OCI-LY3 (cell line): Measurements from ENCODE around the gene SLF1.
A peak's percentile ranks its signal among the peaks of the same experiment; 100 is the strongest.

Source experiments
- H2AFZ ChIP-seq: fragments of 200-600, 300-600 bp; shearing (Covaris generic); 2 replicates; pipeline ENCODE4 v1.6.0; 2014; ENCODE audit warnings: antibody characterized with exemption, low read depth, low read length
- H3K27ac ChIP-seq: fragments of 200-600, 300-600 bp; sonication (generic); 2 replicates; pipeline ENCODE4 v1.5.1; 2014; ENCODE audit warnings: mild to moderate bottlenecking, low read length, moderate library complexity, mixed read lengths
- H3K27me3 ChIP-seq: fragments of 200-600, 300-600 bp; sonication (generic); 2 replicates; pipeline ENCODE4 v1.6.1; 2014; ENCODE audit warnings: low read depth, low read length, mixed read lengths
- H3K36me3 ChIP-seq: fragments of 200-600, 300-600 bp; sonication (generic); replicated peaks from 2 replicates; pipeline ENCODE3; 2014; ENCODE audit warnings: low read depth, low read length, mixed read lengths
- H3K4me1 ChIP-seq: fragments of 300-600, 200-600 bp; sonication (generic); 2 replicates; pipeline ENCODE4 v1.6.1; 2014; ENCODE audit warnings: low read length, mixed read lengths
- H3K4me2 ChIP-seq: fragments of 200-600, 300-600 bp; sonication (generic); 2 replicates; pipeline ENCODE4 v1.6.1; 2014; ENCODE audit warnings: low read length, mixed read lengths
- H3K4me3 ChIP-seq: fragments of 300-600, 200-600 bp; sonication (generic); 2 replicates; pipeline ENCODE4 v1.5.1; 2014; ENCODE audit warnings: antibody characterized with exemption, mild to moderate bottlenecking, low read length, moderate library complexity
- H3K79me2 ChIP-seq: fragments of 300-600, 200-600 bp; shearing (Covaris generic); 2 replicates; pipeline ENCODE4 v1.6.1; 2014; ENCODE audit warnings: mild to moderate bottlenecking, low read length, mixed read lengths
- H3K9ac ChIP-seq: fragments of 300-600, 200-600 bp; shearing (Covaris generic); 2 replicates; pipeline ENCODE4 v1.6.0; 2014; ENCODE audit warnings: mild to moderate bottlenecking, low read length, moderate library complexity
- H3K9me3 ChIP-seq: fragments of 200-600, 300-600 bp; shearing (Covaris generic); 2 replicates; pipeline ENCODE4 v1.6.1; 2014; ENCODE audit warnings: low read length, mixed read lengths; ENCODE audit not compliant: insufficient read depth
- H4K20me1 ChIP-seq: fragments of 200-600, 300-600 bp; sonication (generic); 2 replicates; pipeline ENCODE4 v1.6.1; 2016; ENCODE audit warnings: low read length, mixed read lengths; ENCODE audit not compliant: insufficient read depth
- EZH2phosphoT487 ChIP-seq: fragments of 200-600 bp; shearing (Covaris generic); IDR thresholded peaks from 2 replicates; pipeline ENCODE4 v1.6.1; 2018; ENCODE audit warnings: antibody characterized with exemption, mixed run types, low read depth
- TF ChIP-seq, protein P1 (sequence below): fragments of 200-600, 300-600 bp; sonication (generic); IDR thresholded peaks from 2 replicates; pipeline ENCODE4 v1.5.1; 2014; ENCODE audit warnings: antibody characterized with exemption, low read length, low read depth

Gene SLF1

GRCh38 chr5:94623011-94623410 lies 4.5 kb downstream of the SLF1 start:
- peaks cover 6% of the 10 kb centered on the region for H4K20me1 ChIP-seq
- H3K79me2 ChIP-seq = peaks cover 34% of the 10 kb centered on the region
- H3K4me1 ChIP-seq = peaks cover 6% of the 10 kb centered on the region
- no peak overlapping the region for H3K9ac ChIP-seq
- no peak overlapping the region for H3K27ac ChIP-seq
- H3K27me3 ChIP-seq = no peaks in the 10 kb centered on the region
- no peak overlapping the region for H3K4me2 ChIP-seq
- no peak overlapping the region for H3K4me3 ChIP-seq
- no peaks in the 10 kb centered on the region for H3K9me3 ChIP-seq
- no peaks in the 10 kb centered on the region for H3K36me3 ChIP-seq
- no peak for TF ChIP-seq EZH2phosphoT487
- TF ChIP-seq, protein P1, sequence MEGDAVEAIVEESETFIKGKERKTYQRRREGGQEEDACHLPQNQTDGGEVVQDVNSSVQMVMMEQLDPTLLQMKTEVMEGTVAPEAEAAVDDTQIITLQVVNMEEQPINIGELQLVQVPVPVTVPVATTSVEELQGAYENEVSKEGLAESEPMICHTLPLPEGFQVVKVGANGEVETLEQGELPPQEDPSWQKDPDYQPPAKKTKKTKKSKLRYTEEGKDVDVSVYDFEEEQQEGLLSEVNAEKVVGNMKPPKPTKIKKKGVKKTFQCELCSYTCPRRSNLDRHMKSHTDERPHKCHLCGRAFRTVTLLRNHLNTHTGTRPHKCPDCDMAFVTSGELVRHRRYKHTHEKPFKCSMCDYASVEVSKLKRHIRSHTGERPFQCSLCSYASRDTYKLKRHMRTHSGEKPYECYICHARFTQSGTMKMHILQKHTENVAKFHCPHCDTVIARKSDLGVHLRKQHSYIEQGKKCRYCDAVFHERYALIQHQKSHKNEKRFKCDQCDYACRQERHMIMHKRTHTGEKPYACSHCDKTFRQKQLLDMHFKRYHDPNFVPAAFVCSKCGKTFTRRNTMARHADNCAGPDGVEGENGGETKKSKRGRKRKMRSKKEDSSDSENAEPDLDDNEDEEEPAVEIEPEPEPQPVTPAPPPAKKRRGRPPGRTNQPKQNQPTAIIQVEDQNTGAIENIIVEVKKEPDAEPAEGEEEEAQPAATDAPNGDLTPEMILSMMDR = no peak
- no peak overlapping the region for H2AFZ ChIP-seq

DNA sequence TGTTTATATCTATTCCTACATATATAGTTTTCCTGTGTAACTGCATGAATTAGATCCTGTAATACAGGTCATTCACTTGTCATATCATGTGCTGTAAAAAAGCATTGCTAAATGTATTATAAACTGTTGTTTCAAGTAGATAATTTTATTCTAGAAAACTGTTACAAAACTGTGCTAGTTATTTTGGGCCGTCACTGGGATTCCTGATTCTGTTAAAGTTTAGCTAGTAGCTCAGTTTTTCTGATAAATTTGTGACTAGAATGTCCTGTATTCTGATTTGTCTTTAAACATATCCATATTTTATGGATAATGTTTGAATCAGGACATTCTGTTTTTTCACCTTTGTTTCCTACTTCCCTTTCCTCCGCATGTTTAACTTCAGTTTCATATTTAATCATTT lies 5.4 kb downstream of the SLF1 start:
- peaks cover 6% of the 10 kb centered on the region for H3K4me1 ChIP-seq
- H3K9ac ChIP-seq = no peak overlapping the region
- H3K36me3 ChIP-seq = no peaks in the 10 kb centered on the region
- peak overlapping the region; percentile 20; the same call in 1 of the 2 replicates for H3K4me2 ChIP-seq
- H3K27ac ChIP-seq = no peak overlapping the region
- no peaks in the 10 kb centered on the region for H3K27me3 ChIP-seq
- TF ChIP-seq, protein P1 = no peak
- TF ChIP-seq EZH2phosphoT487 = no peak
- peaks cover 32% of the 10 kb centered on the region for H3K79me2 ChIP-seq
- peaks cover 6% of the 10 kb centered on the region for H4K20me1 ChIP-seq
- no peaks in the 10 kb centered on the region for H3K9me3 ChIP-seq
- no peak overlapping the region for H3K4me3 ChIP-seq
- H2AFZ ChIP-seq = no peak overlapping the region

DNA sequence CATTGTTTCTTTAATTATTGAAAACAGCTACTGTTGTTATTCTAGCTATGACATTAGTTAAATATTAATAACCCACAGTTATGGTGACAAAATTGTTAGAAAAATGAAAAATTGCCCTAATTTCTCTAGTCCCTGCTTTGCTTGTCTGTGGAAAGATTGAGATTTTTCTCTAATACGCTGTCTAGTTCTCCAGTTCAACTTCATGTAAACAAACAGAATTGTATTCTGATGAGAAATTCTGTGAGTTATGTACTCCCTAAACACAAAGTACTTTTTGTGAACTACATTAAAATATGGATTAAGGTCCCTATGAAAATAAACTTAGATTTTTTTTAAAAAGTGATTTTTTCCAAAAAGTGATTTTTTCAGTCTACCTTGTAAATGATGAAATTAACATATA lies 8.7 kb downstream of the SLF1 start:
- TF ChIP-seq, protein P1 = no peak
- no peak for TF ChIP-seq EZH2phosphoT487
- peaks cover 7% of the 10 kb centered on the region for H3K36me3 ChIP-seq
- no peak overlapping the region for H3K4me3 ChIP-seq
- no peak overlapping the region for H3K4me2 ChIP-seq
- no peaks in the 10 kb centered on the region for H3K27me3 ChIP-seq
- no peaks in the 10 kb centered on the region for H3K9me3 ChIP-seq
- H3K4me1 ChIP-seq = peaks cover 6% of the 10 kb centered on the region
- no peak overlapping the region for H3K9ac ChIP-seq
- H4K20me1 ChIP-seq = peaks cover 6% of the 10 kb centered on the region
- peaks cover 7% of the 10 kb centered on the region; the same call in 1 of the 2 replicates for H3K79me2 ChIP-seq
- H2AFZ ChIP-seq = no peak overlapping the region
- H3K27ac ChIP-seq = no peak overlapping the region

DNA sequence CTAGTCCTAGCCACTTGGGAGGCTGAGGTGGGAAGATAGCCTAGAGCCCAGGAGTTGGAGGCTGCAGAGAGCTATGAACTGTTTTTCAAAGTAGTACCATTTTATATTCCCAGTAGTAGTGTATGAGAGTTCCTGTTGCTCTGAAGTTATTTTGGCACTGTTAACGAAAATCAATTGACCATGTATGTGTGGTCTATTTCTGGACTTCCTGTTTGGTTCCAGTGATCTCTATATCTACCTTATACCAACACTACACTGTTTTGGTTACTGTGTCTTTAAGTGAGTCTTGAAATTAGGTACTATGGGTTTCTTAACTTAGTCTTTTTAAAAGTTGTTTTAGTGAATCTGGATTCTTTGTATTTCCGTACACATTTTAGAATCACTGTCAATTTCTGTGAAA lies 13.6 kb downstream of the SLF1 start:
- TF ChIP-seq, protein P1 = no peak
- no peak for TF ChIP-seq EZH2phosphoT487

More for the DNA sequence above, 13.6 kb downstream of the SLF1 start:
- H3K27me3 ChIP-seq = no peaks in the 10 kb centered on the region
- no peak overlapping the region for H3K9ac ChIP-seq
- H2AFZ ChIP-seq = no peak overlapping the region
- 0 out of 2 replicates have a peak, but pooled peaks cover under 1% of the 10 kb centered on the region for H3K79me2 ChIP-seq
- no peaks in the 10 kb centered on the region for H3K9me3 ChIP-seq
- H3K27ac ChIP-seq = no peak overlapping the region
- no peaks in the 10 kb centered on the region for H3K4me1 ChIP-seq
- H4K20me1 ChIP-seq = no peaks in the 10 kb centered on the region
- no peak overlapping the region for H3K4me2 ChIP-seq
- H3K4me3 ChIP-seq = no peak overlapping the region
- H3K36me3 ChIP-seq = peaks cover 7% of the 10 kb centered on the region
